Measurements from ENCODE around the gene GALNT2. TPM values are rescaled to one million over a fixed set of nuclear protein-coding genes. Genes with fewer than 3 reads are reported as not detected.

GALNT2 gene
- total and polyA plus RNA-seq, 10 of the 15 experiments (the other 5 are each of a cell fraction or from before 2014, with no cell fraction given): 0.52 to 27.7 (median 16.3) TPM

DNA sequence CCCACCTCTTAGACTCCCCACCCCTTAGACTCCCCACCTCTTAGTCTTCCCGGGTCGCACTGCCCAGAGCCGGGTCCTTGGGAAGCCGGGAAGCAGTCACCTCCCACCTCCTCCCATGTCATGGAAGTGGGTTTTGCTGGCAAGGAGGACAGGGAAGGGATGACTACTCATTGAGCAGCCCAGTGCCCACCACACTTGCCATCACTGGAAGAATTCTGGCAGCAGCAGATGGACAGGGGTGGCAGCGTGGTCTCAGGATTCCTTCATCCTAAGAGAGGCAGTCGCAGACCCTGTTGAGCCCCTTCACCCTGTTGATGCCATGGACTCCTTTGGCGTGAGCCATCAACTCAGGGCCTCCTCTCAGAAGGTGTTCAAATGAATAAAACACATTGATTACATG, 218.3 kb downstream of the GALNT2 start:
- no peak for FAIRE-seq
- TF ChIP-seq, protein P1, sequence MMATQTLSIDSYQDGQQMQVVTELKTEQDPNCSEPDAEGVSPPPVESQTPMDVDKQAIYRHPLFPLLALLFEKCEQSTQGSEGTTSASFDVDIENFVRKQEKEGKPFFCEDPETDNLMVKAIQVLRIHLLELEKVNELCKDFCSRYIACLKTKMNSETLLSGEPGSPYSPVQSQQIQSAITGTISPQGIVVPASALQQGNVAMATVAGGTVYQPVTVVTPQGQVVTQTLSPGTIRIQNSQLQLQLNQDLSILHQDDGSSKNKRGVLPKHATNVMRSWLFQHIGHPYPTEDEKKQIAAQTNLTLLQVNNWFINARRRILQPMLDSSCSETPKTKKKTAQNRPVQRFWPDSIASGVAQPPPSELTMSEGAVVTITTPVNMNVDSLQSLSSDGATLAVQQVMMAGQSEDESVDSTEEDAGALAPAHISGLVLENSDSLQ (IDR thresholded peaks at IDR 0.05): no peak
- TF ChIP-seq CHD4 (IDR thresholded peaks at IDR 0.05): no peak
- no peak for TF ChIP-seq MYC (IDR thresholded peaks at IDR 0.05; ENCODE audit: insufficient read depth, insufficient read length, insufficient replicate concordance, low read length, severe bottlenecking)
- no peak for TF ChIP-seq MTA3 (IDR thresholded peaks at IDR 0.05; ENCODE audit: borderline replicate concordance, low read length)
- TF ChIP-seq SMAD1 (IDR thresholded peaks at IDR 0.05; ENCODE audit: low read depth, partially characterized antibody): no peak
- TF ChIP-seq RFX5 (IDR thresholded peaks at IDR 0.05; ENCODE audit: low read depth, low read length): no peak
- TF ChIP-seq, protein P2, sequence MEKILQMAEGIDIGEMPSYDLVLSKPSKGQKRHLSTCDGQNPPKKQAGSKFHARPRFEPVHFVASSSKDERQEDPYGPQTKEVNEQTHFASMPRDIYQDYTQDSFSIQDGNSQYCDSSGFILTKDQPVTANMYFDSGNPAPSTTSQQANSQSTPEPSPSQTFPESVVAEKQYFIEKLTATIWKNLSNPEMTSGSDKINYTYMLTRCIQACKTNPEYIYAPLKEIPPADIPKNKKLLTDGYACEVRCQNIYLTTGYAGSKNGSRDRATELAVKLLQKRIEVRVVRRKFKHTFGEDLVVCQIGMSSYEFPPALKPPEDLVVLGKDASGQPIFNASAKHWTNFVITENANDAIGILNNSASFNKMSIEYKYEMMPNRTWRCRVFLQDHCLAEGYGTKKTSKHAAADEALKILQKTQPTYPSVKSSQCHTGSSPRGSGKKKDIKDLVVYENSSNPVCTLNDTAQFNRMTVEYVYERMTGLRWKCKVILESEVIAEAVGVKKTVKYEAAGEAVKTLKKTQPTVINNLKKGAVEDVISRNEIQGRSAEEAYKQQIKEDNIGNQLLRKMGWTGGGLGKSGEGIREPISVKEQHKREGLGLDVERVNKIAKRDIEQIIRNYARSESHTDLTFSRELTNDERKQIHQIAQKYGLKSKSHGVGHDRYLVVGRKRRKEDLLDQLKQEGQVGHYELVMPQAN (conservative IDR thresholded peaks at IDR 0.05): no peak
- TF ChIP-seq, protein P3, sequence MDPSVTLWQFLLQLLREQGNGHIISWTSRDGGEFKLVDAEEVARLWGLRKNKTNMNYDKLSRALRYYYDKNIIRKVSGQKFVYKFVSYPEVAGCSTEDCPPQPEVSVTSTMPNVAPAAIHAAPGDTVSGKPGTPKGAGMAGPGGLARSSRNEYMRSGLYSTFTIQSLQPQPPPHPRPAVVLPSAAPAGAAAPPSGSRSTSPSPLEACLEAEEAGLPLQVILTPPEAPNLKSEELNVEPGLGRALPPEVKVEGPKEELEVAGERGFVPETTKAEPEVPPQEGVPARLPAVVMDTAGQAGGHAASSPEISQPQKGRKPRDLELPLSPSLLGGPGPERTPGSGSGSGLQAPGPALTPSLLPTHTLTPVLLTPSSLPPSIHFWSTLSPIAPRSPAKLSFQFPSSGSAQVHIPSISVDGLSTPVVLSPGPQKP (IDR thresholded peaks at IDR 0.05; ENCODE audit: low read depth, low read length): no peak
- TF ChIP-seq, protein P4, sequence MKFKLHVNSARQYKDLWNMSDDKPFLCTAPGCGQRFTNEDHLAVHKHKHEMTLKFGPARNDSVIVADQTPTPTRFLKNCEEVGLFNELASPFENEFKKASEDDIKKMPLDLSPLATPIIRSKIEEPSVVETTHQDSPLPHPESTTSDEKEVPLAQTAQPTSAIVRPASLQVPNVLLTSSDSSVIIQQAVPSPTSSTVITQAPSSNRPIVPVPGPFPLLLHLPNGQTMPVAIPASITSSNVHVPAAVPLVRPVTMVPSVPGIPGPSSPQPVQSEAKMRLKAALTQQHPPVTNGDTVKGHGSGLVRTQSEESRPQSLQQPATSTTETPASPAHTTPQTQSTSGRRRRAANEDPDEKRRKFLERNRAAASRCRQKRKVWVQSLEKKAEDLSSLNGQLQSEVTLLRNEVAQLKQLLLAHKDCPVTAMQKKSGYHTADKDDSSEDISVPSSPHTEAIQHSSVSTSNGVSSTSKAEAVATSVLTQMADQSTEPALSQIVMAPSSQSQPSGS (IDR thresholded peaks at IDR 0.05; ENCODE audit: low read length): no peak
- no peak for TF ChIP-seq SP1 (IDR thresholded peaks at IDR 0.05; ENCODE audit: low read depth, low read length)
- no peak for TF ChIP-seq POLR2AphosphoS5 (IDR thresholded peaks at IDR 0.05; ENCODE audit: low read length)
- TF ChIP-seq CBX5 (IDR thresholded peaks at IDR 0.05; ENCODE audit: low read depth): no peak
- TF ChIP-seq EZH2 (IDR thresholded peaks at IDR 0.05; ENCODE audit: borderline replicate concordance, control insufficient read depth, low read depth, low read length): no peak
- TF ChIP-seq ZSCAN29 (IDR thresholded peaks at IDR 0.05): no peak
- no peak for TF ChIP-seq GATAD2B (conservative IDR thresholded peaks at IDR 0.05; ENCODE audit: low read depth)
- no peak for TF ChIP-seq NFYA (IDR thresholded peaks at IDR 0.05; ENCODE audit: borderline replicate concordance, low read depth, low read length)
- no peak for TF ChIP-seq ZNF24 (IDR thresholded peaks at IDR 0.05)

More for the DNA sequence above, 218.3 kb downstream of the GALNT2 start:
- BruUV-seq (replicated peaks): no TSS peak
- ChIA-PET SMC1A (ENCODE audit: uncharacterized antibody, unreplicated experiment) (no interaction called here), POLR2A (no interaction called here), RAD21 (ENCODE audit: unreplicated experiment) (no interaction called here), CTCF (no interaction called here)
- DNase-seq (ENCODE audit: low read depth, low spot score) (no peak), ATAC-seq (no peak)
- Histone ChIP-seq H3K27ac (ENCODE audit: control insufficient read depth, insufficient read depth) (no peak overlapping the region), H2AFZ (ENCODE audit: control insufficient read depth, low read depth, low read length) (no peak overlapping the region), H4K20me1 (ENCODE audit: control insufficient read depth, insufficient read depth) (no peaks in the 10 kb centered on the region), H3K4me3 (no peak overlapping the region), H3K4me2 (ENCODE audit: control insufficient read depth, insufficient read depth) (no peak overlapping the region), H3K9me3 (replicated peaks; ENCODE audit: control insufficient read depth, insufficient read depth, low read length) (no peaks in the 10 kb centered on the region), H3K36me3 (ENCODE audit: control insufficient read depth in 2 of 2, insufficient read depth in 2 of 2, low read length in 1 of 2) (no peaks in the 10 kb centered on the region), H3K4me1 (ENCODE audit: control insufficient read depth, insufficient read depth, low read length) (no peaks in the 10 kb centered on the region; the same call in 1 of the 2 replicates), H3K27me3 (replicated peaks in 1 of 2; ENCODE audit: control insufficient read depth in 2 of 2, insufficient read depth in 2 of 2, low read length in 1 of 2) (no peaks in the 10 kb centered on the region), H3K79me2 (ENCODE audit: control insufficient read depth, insufficient read depth, low read length) (no peaks in the 10 kb centered on the region), H3K9ac (ENCODE audit: control insufficient read depth, insufficient read depth, low read length) (no peak overlapping the region)
- in situ Hi-C loops (cut with MboI) (no loop called here), intact Hi-C loops (cut with micrococcal nuclease; ENCODE audit: unreplicated experiment) (no loop called here)
- WGBS (ENCODE audit: insufficient coverage, insufficient replicate concordance, low lambda C conversion rate, missing lambda C conversion rate): 96% methylated on average over 4 of the region's 7 CpGs
